Uterus (tissue), 2 donors: ENCODE data around the gene KLF15.

ENCODE experiments used
- POLR2A ChIP-seq, 2 donors: fragments of 450-650 bp; IDR thresholded peaks; one replicate each; pipeline ENCODE4 v1.6.1; 2016; ENCODE audit warnings: antibody characterized with exemption in 2 of 2, mild to moderate bottlenecking in 1 of 2, moderate library complexity in 1 of 2
- TF ChIP-seq, protein P1 (sequence below), 4 experiments: fragments of 200-600 bp in 2 of 4; fragments of 450-650 bp in 2 of 4; sonication (generic) in 2 of 4; IDR thresholded peaks; one replicate each; pipeline ENCODE4 v1.5.1; 2016 to 2019; ENCODE audit warnings: antibody characterized with exemption in 4 of 4, mild to moderate bottlenecking in 2 of 4, moderate library complexity in 1 of 4

- TF ChIP-seq, protein P1, sequence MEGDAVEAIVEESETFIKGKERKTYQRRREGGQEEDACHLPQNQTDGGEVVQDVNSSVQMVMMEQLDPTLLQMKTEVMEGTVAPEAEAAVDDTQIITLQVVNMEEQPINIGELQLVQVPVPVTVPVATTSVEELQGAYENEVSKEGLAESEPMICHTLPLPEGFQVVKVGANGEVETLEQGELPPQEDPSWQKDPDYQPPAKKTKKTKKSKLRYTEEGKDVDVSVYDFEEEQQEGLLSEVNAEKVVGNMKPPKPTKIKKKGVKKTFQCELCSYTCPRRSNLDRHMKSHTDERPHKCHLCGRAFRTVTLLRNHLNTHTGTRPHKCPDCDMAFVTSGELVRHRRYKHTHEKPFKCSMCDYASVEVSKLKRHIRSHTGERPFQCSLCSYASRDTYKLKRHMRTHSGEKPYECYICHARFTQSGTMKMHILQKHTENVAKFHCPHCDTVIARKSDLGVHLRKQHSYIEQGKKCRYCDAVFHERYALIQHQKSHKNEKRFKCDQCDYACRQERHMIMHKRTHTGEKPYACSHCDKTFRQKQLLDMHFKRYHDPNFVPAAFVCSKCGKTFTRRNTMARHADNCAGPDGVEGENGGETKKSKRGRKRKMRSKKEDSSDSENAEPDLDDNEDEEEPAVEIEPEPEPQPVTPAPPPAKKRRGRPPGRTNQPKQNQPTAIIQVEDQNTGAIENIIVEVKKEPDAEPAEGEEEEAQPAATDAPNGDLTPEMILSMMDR (IDR thresholded peaks at IDR 0.05) = no peak
- TF ChIP-seq POLR2A (IDR thresholded peaks at IDR 0.05) = no peak
These were observed 63.7 kb downstream of the KLF15 start for GRCh38 chr3:126293370-126294082.
